Measurements from ENCODE around the gene SYNE4. TPM values are rescaled to one million over a fixed set of nuclear protein-coding genes. Genes with fewer than 3 reads are reported as not detected.

The SYNE4 gene, protein sequence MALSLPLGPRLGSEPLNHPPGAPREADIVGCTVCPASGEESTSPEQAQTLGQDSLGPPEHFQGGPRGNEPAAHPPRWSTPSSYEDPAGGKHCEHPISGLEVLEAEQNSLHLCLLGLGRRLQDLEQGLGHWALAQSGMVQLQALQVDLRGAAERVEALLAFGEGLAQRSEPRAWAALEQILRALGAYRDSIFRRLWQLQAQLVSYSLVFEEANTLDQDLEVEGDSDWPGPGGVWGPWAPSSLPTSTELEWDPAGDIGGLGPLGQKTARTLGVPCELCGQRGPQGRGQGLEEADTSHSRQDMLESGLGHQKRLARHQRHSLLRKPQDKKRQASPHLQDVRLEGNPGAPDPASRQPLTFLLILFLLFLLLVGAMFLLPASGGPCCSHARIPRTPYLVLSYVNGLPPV
- 0.35 TPM in 1 of 2 replicates, not detected in the other for total RNA-seq

DNA sequence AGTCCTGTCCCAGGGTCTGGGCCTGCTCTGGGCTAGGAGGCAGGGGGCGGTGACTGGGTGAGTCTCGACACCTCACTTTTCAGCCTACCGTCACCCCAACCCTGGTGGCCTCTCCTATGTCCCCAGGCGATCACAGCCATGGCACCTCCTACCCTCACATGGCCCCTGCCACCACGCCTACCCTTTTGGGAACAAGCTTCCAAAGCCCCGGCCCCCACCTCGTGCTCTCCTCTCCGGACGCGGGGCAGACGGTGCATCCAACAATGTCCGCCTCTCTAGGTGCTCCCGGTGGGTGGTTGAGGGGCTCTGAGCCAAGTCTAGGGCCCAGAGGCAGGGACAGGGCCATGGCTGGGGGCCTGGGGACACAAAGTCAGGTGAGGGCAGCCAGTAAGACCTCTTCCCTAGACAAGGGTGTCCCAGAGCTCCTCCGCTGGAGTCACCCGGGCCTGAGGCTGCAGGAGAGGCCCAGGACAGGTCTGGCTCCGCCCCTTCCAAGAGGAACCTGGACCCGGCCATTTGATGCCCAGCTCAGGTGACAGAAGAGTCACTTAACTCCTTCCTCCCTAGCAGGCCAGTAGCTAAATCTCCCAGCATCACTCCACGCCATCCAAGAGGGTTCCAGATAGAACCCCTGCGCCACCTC is at the start of gene SYNE4:
Gene SYNE4, minus strand, starts transcription at position 478 of the 643 bp plus-strand sequence. Its CDS starts 132 bp downstream, at position 346.

DNA sequence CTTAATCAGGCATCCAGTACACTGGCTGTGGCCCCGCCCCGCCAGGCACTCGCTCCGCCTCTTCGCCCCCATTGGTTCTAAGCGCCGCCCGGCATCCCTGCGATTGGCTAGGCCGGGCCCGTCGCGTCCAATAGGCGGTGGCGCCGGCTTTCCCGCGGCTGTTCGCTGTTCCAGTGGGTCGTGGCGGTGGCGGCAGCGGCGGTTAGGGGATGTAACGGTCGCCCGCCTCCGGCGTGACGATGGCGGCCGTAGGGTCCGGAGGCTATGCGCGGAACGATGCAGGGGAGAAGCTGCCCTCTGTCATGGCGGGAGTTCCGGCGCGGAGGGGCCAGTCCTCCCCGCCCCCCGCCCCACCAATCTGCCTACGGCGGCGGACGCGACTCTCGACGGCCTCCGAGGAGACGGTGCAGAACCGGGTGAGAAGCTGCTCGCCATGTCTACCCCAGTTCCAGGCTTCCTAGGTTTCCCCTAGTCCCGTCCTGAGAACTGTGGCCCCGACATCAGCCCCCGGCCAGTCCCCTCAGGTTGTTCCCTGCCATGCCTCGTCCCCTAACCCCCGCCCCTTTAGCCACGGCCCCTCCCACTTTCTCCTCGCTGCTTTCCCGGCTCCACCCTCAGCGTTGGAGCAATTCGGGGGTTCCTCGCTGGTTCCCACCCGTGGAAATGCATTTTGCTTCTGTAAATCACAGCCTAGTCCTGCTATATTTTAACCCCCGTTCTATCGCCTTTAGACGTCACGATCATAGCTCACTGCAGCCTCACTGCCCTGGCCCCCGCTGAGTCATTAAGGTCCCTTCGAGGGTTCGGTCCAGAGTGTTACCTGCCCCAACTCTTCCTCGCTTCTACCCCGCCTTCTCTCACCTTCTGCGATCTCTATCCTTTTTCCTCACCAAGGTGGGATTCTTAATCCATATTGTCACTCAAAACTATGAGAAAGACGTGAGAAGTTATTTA is 46.4 kb upstream of the SYNE4 start, which contains the start of gene WDR62:
Gene WDR62, plus strand, starts transcription at position 165 of the 954 bp plus-strand sequence. Its CDS starts 75 bp downstream, at position 240.

DNA sequence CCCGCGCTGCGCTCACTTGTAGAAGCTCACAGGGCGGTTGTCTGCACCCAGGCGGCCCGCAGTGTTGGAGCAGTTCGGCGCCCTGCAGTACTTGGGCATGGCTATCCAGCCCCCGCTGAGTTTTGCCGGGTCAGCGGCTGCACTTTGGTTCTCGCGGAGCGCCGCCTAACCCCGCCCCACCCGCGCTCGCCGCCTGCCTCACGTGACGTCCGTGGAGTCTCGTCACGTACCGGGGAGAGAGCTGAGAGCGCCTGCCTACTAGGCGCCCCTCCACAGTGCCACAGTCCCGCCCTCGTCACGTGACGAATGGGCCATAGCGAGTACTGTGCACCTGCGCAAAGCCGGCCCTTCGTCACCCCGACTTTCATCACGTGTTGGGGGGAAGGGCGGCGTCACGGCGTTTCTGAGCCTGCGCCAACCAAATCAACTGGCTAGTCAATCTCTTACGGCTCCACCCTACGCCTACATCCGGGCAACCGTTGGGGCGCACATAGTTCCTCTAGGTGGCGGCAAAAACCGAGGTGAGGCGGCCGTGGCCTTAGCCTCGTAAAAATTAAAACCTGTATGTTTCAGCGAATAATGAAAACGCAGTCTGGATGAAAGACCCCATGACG is 45.6 kb upstream of the SYNE4 start, which contains the start of gene THAP8:
Gene THAP8, minus strand, starts transcription at position 167 of the 614 bp plus-strand sequence. Its CDS starts 68 bp downstream, at position 99.

DNA sequence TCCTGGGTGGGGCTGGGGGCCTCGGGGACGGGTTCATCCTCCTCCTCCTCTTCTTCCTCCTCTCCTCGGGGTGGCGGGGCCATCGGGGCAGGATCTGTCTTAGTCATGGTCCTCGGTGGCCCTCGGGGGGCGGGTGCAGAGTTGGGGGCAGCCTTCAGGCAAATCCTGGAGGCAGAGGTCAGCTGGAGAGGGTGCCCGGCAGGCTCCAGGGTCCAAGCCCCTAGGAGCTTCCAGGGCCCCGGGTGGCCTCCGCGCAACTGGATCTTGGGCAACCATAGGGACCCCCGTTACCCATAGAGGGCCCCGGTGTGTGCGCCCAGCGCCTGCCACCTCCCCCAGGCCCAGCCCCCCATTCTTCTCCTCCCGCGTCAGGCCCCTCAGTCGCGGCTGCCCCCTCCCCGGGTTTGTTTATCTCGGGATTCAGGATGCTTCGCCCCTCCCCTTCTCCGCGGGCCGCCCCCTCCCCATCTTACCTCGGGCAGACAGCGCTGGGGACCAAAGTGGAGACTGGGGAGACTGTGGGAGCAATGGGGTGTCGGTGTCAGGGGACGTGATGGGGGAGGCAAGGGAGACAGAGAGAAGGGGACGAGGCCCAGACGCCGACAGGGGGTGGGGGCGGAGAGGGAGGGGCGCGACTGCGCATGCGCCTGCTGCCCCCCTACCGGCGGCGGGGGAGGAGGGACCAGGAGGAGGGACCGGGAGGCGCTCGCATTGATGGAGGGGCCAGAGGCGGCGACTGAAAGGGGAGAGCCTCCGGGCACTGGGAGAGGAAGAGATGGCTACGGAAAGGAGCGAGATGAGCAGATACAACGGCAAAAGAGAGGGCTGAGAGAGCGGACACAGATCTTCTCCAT is 23.9 kb upstream of the SYNE4 start, which contains the start of gene CLIP3:
Gene CLIP3, minus strand, starts transcription at position 623 of the 854 bp plus-strand sequence. Its CDS starts 516 bp downstream, at position 107.

DNA sequence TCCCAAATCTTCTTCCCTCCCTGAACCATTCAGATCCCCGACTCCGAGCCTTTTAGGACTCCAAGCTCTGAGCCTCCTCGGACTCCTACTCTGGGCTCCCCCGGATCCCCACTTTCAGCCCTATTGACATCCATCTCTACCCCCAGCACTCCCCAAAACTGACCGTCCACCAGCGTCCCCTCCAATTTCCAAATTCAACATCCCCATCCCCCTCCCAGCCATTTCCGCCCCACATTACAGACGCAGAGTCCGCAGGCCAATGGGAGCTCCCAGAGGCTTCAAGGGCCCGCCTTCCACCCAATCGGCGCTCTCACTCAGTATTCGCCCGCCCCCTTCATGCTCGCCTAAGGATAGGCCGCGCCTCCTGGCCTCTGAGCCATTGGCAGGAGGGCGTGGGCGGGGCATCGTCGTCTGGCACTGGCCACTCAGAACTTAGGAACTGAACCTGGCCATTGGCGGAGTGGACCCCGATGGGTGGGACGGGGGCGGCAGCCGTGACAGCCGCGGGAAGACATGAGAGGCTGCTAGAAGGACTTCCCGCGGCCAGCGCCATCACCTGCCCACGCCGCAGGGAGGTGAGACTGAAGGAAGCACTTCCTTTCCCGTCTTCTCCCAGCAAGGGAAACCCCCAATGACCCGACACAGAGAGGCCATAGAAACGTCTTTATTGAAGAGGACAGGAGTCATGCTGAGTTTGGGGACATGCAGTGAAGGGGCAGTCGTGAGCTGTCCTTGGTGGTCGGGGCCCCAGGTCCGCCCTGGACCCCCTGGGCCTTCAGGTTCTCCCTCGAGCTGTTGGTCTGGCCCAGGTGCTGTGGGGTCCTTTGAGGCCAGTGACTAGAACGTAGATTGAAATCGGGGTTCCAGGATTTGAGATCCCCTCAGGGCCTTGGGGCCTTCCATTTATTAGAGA is 5.7 kb upstream of the SYNE4 start, which contains the start of gene ALKBH6:
Gene ALKBH6, minus strand, starts transcription at position 202 of the 913 bp plus-strand sequence. CDS start 816 bp downstream, outside the sequence.

DNA sequence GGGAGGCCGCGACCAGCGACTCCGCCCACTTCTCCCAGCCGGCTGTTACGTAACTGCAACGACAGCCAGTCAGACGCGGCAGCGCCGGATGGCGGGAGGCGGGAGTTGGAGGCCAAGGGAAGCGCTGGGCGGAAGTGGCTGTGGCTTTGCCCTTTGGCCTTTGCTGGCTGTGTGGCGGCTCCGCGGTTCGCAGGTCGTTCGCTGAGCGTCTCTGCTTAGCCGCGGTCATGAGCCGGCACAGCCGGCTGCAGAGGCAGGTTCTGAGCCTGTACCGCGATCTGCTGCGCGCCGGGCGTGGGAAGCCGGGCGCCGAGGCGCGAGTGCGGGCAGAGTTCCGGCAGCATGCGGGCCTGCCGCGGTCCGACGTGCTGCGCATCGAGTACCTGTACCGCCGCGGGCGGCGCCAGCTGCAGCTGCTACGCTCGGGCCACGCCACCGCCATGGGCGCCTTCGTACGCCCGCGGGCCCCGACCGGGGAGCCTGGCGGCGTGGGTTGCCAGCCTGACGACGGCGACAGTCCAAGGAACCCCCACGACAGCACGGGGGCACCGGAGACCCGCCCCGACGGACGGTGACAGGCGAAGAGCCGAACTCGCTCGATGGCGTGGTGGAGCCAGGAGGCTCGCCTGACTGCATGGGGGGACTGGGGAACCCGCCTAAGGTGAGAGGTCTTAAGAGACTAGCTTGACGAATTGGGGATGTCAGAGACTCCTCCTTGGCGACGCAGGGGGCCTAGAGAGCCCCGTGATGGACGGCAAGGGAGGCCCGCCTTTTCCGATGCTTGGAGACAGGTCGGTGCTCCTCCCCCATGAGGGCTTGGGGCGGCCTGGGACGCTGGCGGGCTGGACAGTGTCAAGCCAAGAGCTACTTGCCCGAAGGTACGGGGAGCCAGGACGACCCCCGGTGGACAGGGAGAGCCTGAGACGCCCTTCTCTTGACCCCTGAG is 13.3 kb downstream of the SYNE4 start, which contains the start of gene SDHAF1:
Gene SDHAF1, plus strand, starts transcription at position 141 of the 946 bp plus-strand sequence. Its CDS starts 87 bp downstream, at position 228.

Other genes with a start within 250 kb of the SYNE4 start
- 3.0 and 6.7 TPM in 2 replicates for gene ARHGAP33, start 233.2 kb downstream of the SYNE4 start, total RNA-seq
- gene PRODH2, start 196.0 kb downstream of the SYNE4 start, total RNA-seq = not detected in 2 replicates
- not detected in 2 replicates for gene NPHS1, start 156.3 kb downstream of the SYNE4 start, total RNA-seq
- gene KIRREL2, start 151.9 kb downstream of the SYNE4 start, total RNA-seq = 0.17 TPM in 1 of 2 replicates, not detected in the other
- 8.9 and 27.8 TPM in 2 replicates for gene APLP1, start 140.2 kb downstream of the SYNE4 start, total RNA-seq
- gene NFKBID, start 108.3 kb downstream of the SYNE4 start, total RNA-seq = 0.34 and 1.5 TPM in 2 replicates
- gene HCST, start 106.3 kb downstream of the SYNE4 start, total RNA-seq = not detected in 2 replicates
- not detected in 2 replicates for gene TYROBP, start 100.5 kb downstream of the SYNE4 start, total RNA-seq
- 8.6 and 9.7 TPM in 2 replicates for gene LRFN3, start 72.4 kb downstream of the SYNE4 start, total RNA-seq
- 37.3 and 43.3 TPM in 2 replicates for gene SDHAF1, start 13.6 kb downstream of the SYNE4 start, total RNA-seq
- 20.9 and 23.7 TPM in 2 replicates for gene ALKBH6, start 5.4 kb upstream of the SYNE4 start, total RNA-seq
- 18.4 and 29.3 TPM in 2 replicates for gene CLIP3, start 24.1 kb upstream of the SYNE4 start, total RNA-seq
- gene THAP8, start 45.5 kb upstream of the SYNE4 start, total RNA-seq = 11.9 and 20.5 TPM in 2 replicates
- gene WDR62, start 46.1 kb upstream of the SYNE4 start, total RNA-seq = 0.09 and 1.2 TPM in 2 replicates
- not detected in 2 replicates for gene OVOL3, start 102.3 kb upstream of the SYNE4 start, total RNA-seq
- gene POLR2I, start 106.1 kb upstream of the SYNE4 start, total RNA-seq = 34.4 and 47.3 TPM in 2 replicates
- gene TBCB, start 106.7 kb upstream of the SYNE4 start, total RNA-seq = 159 and 271 TPM in 2 replicates
- gene CAPNS1, start 131.3 kb upstream of the SYNE4 start, total RNA-seq = 190 and 422 TPM in 2 replicates
- gene COX7A1, start 143.6 kb upstream of the SYNE4 start, total RNA-seq = 17.6 and 22.8 TPM in 2 replicates
- 1.2 and 2.7 TPM in 2 replicates for gene ZNF565, start 205.9 kb upstream of the SYNE4 start, total RNA-seq
- 49.5 and 60.3 TPM in 2 replicates for gene ZNF146, start 206.3 kb upstream of the SYNE4 start, total RNA-seq